SK-N-MC (cell line): ENCODE measurements around the gene SERP2.

Experiments
- EZH2 ChIP-seq: fragments of 200-600 bp; sonication (generic); IDR thresholded peaks from one replicate; pipeline ENCODE4 v1.6.1; 2017; ENCODE audit warnings: antibody characterized with exemption
- FOXP2 ChIP-seq: optimal IDR thresholded peaks from 2 replicates; pipeline ENCODE3; 2011; ENCODE audit warnings: mild to moderate bottlenecking, moderate library complexity; ENCODE audit not compliant: insufficient read depth; ENCODE audit errors: extremely low read length, control extremely low read depth
- POLR2AphosphoS5 ChIP-seq: IDR thresholded peaks from 2 replicates; pipeline ENCODE4 v1.6.1; 2012; ENCODE audit warnings: mild to moderate bottlenecking, low read depth, low read length, borderline replicate concordance

DNA sequence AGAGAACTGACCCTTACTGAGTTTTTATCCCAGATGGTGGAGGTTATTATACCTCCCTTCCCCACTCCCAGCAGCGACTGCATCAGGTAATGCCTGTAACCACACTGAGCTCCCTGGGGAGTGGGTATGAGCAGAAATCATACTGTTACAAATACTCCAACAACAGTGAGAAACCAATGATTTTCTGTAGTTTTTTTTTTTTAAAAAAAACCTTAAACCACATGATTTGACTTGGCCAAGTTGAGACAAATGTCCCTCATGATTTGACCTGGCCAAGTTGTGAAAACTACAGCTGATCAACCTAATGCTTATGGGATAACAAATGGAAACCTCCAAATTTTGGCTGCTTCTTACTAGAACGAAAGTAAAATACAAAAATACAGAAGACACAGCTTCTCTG, 33.1 kb upstream of the SERP2 start:
- no peak for TF ChIP-seq POLR2AphosphoS5
- no peak for TF ChIP-seq EZH2
- no peak for TF ChIP-seq FOXP2
